Measurements from ENCODE around the gene FERMT3.
A peak's percentile ranks its signal among the peaks of the same experiment; 100 is the strongest.
"Not testable (repeated sequence)": the region's sequence is repeated elsewhere in the genome, so short reads cannot be mapped to it uniquely, and the experiment has no call there.

FERMT3 gene

DNA sequence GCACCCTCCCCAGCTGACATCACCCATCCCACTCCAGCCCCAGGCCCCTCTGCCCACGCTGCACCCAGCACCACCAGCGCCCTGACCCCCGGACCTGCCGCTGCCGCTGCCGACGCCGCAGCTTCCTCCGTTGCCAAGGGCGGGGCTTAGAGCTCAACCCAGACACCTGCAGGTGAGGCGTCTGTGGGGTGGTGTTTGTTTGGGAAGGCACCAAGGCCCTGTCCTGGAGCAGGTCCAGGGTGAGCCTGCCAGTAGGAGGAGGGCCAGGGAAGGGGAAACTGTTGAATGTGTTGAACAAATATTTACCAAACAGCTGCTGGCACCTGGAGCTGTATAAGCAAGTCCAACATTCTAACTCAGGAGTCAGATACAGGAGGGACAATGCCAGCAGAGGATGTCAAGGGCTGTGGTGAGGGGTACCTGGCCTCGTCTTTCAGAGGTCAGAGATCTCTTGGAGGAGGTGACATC, 31.0 kb downstream of the FERMT3 start:
- no peak for DNase-seq

DNA sequence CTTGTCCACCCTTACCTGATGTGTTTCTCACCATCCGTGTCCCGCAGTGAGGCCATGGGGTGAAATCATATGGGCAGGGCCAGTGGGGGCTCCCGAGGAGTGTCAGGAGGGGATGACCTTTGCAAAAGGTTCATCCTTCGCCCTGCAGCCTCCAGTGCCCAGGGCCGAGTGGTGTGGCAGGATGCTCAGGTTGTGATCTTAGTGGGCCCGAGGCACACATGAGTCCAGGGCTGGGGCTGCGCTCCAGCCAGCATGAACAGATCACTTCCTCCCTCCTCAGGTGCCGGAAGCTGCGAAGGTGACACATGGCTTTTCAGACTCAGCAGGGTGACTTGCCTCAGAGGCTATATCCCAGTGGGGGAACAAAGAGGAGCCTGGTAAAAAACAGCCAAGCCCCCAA, 31.6 kb downstream of the FERMT3 start:
- peak; percentile 12 for DNase-seq

DNA sequence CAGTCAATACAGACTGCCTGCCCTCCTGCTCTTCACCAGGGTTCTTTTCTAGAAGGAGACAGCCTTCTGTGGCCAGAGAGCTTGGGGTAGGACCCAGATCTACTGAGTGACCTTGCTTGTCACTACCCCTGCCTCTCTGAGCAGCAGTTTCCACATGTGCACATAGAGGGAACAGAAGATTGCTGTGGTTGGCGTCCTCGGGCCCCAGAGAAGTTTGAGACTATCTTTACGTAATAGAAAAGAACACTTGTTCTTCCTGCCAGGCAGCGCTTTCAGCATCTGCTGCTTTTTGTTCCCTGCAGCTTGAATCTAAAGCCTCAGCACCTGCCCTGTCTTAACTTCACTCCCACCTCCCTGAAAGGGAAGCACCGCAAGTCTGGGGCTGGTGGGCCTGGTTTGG, 32.5 kb downstream of the FERMT3 start:
- DNase-seq = no peak

DNA sequence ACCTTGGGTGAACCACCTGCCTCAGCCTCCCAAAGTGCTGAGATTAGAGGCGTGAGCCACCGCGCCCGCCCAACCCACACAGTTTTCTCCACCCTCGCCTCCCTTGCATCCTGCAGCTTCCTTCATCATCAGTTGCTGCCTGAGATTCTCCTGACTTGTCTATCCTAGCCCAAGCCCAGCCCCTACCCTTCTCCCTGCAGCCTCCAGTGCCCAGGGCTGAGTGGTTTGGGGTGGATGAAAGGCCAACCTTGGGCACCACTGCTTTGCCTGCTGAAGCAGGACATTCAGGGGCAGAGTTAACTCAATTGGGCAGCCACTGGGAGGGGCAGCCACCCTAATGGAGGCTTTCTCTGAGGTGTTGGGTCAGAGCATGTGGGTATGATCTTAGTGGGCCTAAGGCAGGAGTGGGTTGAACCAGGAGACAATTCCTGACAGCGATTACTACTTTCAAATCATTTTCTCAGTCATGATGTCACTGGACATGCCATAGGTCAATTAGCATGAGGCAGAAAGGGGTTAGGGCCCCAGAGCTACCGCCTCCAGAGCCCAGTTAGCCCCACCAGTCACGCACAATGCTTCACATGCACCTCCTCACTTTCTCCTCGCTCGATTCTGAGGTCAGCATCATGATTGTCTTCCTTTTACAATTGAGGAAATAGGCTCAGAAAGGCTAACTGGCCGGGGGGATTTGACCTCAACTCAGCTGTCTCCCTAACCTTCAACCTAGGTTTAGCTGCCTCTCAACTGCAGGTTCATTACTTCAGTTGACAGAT, 33.3 kb downstream of the FERMT3 start:
- DNase-seq = no peak

GRCh38 chr11:64240435-64241240, 34.1 kb downstream of the FERMT3 start, which contains the start of gene FKBP2:
Gene FKBP2, plus strand, starts transcription at chr11:64241095. Its CDS starts 1,293 bp downstream, at chr11:64242388.
- peak; percentile 98 for DNase-seq

DNA sequence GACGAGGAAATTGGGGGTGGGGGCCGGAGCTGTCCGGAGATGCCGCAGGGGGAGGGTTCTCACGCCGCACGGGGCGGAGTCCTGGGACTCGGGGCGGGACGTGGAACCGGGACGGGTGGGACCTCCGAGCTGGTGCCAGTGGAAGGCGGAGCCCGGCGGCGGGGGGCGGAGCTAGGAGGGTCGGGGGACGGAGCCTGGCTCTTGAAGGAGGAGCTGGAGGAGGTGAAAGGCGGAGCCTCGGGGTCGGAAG, 34.6 kb downstream of the FERMT3 start:
- DNase-seq = no peak

DNA sequence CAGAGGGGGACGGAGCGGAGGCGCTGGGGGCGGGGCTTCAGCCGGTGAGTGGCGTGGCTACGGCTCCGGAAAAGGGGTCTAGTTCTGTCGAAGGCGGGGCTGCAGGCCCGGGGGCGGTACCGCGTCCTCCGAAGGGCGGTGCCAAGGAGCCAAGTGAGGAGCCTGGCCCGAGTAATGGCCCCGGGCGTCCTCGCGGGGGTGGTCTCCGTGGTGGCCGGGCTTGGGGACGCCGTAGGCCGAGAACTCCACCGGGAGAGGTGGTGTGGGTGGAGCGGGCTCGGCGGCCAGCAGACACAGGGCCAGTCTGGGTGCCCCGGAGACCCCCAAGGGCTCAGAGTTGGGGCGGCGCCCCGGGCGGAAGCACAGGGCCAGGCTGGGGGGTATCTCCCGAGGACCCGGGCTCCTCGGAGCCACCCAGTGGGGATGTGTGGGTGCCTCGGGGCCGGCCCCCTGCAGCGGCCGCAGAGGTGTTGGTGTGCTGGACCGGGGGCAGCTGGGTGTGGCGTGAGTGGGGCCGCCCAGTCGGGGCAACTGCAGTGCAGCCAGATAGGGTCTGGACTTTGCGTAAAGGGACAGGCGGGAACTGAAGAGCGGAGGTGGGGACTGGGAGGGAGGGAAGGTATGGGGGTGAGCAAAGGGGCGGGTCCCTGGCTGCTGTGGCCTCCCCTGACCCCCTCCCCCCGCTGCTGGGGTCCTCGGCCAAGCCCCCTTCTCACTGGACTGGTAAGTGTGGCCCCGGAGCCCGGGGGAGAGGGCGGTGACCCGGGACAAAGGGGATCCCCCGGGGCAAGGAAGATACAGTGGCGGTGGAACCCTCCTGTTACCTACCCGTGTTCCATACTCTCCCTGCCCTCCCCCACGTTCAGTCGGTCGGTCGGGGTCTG, 35.2 kb downstream of the FERMT3 start:
- DNase-seq = peak; percentile 100

DNA sequence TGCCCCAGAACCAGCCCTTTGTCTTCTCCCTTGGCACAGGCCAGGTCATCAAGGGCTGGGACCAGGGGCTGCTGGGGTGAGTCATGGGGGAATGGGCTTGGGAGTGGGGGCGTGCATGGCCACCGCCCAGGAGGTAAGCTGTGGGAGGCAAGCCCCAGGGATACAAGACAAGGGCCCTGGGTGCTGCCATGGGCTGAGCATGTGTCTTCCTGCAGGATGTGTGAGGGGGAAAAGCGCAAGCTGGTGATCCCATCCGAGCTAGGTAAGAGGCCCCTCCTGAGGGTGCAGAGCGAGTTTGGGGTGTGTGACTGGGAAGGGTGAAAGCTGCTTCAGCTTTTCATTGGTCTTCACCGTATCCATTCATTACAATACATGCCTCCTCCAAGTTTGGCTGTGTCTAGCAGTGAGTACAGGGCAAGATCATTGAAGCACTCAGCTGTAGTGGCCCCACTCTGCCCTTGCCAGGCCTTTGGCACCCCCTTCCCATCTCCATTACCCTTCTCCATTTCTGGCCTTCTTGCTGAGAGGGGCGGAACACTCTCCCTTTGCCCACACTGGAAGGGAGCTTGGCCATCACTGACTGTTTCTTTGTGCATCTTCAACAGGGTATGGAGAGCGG, 36.8 kb downstream of the FERMT3 start:
- no peak for DNase-seq

GRCh38 chr11:64244107-64244506, 37.6 kb downstream of the FERMT3 start:
- no peak for DNase-seq

- DNase-seq = no peak
Measured at GRCh38 chr11:64244966-64245365, 38.4 kb downstream of the FERMT3 start.

GRCh38 chr11:64245401-64245796, 38.9 kb downstream of the FERMT3 start:
- DNase-seq = peak; percentile 56

GRCh38 chr11:64245797-64246620, 39.5 kb downstream of the FERMT3 start:
- DNase-seq = peak; percentile 87

DNA sequence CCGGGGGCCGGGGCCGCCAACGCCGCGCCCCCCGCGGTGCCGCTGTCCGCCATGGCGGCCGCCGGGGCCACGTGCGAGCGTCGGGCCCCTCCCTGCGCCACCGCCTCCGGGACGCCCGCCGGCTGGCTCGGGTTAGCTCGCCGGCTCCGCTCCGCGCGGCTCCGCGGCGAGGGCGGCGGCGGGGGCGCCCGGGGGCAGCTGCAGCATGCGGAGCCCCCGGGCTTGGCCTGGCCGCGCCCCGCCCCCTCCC, 40.0 kb downstream of the FERMT3 start:
- DNase-seq = not testable (repeated sequence)

GRCh38 chr11:64246871-64247728, 40.6 kb downstream of the FERMT3 start, which contains the start of gene PPP1R14B:
Gene PPP1R14B, minus strand, starts transcription at chr11:64246943. Its CDS starts 270 bp downstream, at chr11:64246673.
- DNase-seq = peak; percentile 82

DNA sequence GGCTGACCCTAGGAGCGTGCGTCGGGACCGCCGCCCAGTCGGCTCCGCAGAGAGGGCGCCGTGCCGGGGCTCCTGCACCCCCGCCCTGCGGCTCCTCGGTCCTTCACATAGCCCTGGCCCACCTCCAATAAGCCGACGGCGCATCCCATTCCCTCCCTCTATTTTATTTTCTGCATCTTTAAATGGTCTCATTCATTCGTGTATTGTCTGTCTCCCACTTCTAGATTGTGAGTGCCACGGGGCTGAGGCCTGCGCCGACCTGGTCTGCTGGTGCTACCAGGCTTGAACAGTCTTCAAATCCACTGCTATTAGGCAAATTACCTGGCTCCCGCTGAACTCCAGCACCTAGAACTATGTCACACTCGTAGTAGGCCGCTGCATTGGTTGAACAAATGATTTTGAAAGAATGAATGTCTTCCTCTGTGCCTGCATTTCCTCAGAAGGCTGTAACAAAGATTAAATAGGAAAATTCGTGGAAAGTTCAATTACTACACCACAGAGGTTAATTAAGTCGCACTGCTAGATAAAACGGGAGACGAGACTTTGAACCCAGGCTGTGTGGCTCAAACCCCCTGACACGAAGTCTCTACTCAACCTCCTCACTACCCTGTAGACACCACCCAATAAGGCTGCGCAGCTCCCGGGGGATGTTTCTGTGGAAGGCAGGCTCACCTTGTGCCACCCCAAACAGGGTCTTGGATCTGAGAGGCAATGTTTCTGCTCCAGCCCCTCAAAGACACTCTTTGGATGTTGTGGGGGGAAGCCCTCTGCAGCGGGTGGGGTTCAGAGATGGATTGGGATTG, 41.4 kb downstream of the FERMT3 start:
- no peak for DNase-seq

GRCh38 chr11:64248578-64248977, 42.1 kb downstream of the FERMT3 start:
- DNase-seq = no peak

DNA sequence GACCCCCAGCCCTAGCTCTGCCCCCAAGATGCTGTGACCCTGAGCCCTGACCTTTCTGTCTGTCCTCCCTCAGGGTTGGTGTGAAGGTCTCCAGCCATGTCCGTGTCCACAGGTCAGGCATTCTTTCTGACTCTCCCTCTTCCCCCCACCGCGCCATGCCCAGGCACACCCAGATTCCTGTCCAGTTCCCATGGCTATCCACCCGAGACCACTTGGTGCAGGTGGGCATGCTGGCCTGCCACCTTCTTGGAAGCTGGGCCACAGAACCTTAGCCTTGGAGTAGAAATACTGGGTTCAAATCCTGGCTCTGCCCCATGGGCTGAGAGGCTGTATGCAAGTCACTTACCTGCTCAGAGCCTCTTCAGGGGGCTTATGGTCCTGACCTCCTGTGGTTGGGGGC, 42.5 kb downstream of the FERMT3 start:
- DNase-seq = no peak

DNA sequence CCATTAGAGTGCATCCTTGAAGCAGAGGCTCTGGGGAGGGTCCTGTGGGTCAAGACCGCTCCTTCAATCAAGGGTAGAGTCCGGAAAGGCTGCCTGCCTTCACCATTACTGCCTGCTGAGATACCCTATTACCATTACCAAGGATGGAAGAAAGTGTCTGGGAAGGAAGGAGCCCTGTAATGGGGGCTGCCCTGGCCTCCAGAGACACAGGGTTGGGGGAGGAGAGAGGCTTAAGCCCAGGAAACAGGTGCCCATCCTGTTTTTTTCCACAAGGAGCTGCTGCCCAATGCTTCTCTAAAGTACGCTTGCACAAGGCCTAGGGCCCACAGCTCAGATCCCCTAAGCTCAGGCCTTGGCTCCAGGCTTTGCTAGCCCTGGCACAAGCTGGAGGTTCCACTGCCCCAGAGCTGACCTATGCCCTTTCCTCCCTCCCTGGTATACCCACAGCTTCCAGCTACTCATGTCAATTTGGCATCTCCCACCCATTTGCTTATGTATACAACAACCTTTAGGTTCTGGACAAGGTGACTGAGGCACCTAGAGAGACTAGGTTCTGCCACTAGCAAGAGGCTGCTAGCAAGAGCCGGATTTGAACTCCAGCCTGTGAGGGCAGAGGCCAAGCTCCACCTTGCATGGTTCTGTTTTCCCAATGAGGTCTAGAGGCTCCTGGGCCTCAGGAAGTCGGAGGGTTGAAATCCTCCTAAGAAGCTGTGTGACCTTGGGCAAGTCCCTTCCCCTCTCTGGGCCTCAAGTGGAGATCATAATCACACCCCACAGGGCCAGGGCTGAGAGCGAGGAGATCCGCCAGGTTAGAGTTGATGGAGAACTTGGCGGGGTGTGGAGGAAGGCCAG, 43.3 kb downstream of the FERMT3 start:
- no peak for DNase-seq

DNA sequence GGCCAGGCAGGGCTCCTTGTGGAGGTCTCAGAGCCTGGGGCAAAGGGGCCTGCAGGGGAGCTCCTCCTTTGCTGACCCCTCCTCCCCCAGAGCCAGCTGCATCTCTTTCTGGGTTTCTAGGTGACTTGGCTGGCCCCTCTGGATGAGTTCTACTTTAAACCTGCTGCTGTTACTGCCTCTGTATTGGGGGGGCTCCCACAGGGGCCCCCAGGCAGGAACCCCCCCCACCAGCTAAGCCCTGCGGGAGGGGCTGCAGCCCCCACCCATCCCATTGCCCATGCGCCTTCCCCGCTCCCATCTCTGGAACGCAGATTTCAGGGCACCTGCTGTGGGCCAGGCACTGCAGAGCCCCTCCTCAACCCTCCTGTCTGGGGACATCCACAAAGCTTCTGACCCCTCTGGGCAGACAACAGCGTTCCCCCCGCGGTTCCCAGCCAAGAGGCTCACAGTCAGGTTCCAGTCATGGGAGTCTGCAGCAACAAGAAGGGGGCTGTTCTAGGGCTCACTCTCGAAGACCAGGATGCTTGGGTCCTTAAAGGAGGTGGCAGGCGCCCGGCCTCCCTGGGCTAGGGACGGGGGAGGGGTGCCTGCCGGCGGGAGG, 44.0 kb downstream of the FERMT3 start:
- no peak for DNase-seq

Data from activated CD8-positive, alpha-beta memory T cell treated with anti-CD3 and anti-CD28 coated beads, Interleukin-2, amount 50 U/mL, for 4 hours (primary cell).